HFF-Myc (cell line): ENCODE measurements around the gene GRID1.

ENCODE experiments used
- DNase-seq: peaks from one replicate; pipeline ENCODE4 v3.0.0-alpha.2; 2011; ENCODE audit warnings: low read depth; ENCODE audit errors: extremely low read depth
- H3K4me3 ChIP-seq: replicated peaks from 2 replicates; pipeline ENCODE4 v1.5.1; 2011; ENCODE audit warnings: low read depth, mild to moderate bottlenecking, control low read depth, low read length
- TF ChIP-seq, protein P1 (sequence below): IDR thresholded peaks from 2 replicates; pipeline ENCODE4 v1.5.1; 2012; ENCODE audit warnings: mild to moderate bottlenecking, low read depth, low read length, control low read depth; ENCODE audit errors: missing control alignments

The GRID1 gene

GRCh38 chr10:85864868-85865526 is 501.6 kb downstream of the GRID1 start:
- TF ChIP-seq, protein P1, sequence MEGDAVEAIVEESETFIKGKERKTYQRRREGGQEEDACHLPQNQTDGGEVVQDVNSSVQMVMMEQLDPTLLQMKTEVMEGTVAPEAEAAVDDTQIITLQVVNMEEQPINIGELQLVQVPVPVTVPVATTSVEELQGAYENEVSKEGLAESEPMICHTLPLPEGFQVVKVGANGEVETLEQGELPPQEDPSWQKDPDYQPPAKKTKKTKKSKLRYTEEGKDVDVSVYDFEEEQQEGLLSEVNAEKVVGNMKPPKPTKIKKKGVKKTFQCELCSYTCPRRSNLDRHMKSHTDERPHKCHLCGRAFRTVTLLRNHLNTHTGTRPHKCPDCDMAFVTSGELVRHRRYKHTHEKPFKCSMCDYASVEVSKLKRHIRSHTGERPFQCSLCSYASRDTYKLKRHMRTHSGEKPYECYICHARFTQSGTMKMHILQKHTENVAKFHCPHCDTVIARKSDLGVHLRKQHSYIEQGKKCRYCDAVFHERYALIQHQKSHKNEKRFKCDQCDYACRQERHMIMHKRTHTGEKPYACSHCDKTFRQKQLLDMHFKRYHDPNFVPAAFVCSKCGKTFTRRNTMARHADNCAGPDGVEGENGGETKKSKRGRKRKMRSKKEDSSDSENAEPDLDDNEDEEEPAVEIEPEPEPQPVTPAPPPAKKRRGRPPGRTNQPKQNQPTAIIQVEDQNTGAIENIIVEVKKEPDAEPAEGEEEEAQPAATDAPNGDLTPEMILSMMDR: no peak
- H3K4me3 ChIP-seq: no peak overlapping the region
- no peak for DNase-seq

GRCh38 chr10:85864173-85864549 is 502.4 kb downstream of the GRID1 start:
- H3K4me3 ChIP-seq: no peak overlapping the region
- TF ChIP-seq, protein P1: no peak
- no peak for DNase-seq

GRCh38 chr10:85863301-85864172 is 503.1 kb downstream of the GRID1 start:
- TF ChIP-seq, protein P1: no peak
- no peak for DNase-seq
- H3K4me3 ChIP-seq: no peak overlapping the region

DNA sequence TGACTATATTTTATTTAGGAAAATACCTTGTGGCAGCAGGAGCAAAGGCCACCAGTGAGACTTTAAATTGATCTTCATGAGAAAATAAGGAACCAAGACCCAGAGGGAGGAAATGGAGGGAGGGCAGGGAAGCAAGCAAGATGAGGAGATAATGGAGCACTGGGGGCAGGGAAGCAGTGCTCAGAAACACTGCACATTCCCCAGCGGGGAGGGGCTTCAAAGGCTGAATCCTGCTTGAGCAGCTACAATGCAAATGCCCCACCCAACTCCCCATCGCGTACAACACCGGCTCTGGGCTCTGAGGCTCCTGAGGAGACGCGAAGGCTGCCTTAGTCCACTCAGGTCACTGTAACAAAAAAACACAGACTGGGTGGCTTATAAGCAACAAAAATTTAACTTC is 503.8 kb downstream of the GRID1 start:
- TF ChIP-seq, protein P1: no peak
- no peak for DNase-seq
- H3K4me3 ChIP-seq: no peak overlapping the region

DNA sequence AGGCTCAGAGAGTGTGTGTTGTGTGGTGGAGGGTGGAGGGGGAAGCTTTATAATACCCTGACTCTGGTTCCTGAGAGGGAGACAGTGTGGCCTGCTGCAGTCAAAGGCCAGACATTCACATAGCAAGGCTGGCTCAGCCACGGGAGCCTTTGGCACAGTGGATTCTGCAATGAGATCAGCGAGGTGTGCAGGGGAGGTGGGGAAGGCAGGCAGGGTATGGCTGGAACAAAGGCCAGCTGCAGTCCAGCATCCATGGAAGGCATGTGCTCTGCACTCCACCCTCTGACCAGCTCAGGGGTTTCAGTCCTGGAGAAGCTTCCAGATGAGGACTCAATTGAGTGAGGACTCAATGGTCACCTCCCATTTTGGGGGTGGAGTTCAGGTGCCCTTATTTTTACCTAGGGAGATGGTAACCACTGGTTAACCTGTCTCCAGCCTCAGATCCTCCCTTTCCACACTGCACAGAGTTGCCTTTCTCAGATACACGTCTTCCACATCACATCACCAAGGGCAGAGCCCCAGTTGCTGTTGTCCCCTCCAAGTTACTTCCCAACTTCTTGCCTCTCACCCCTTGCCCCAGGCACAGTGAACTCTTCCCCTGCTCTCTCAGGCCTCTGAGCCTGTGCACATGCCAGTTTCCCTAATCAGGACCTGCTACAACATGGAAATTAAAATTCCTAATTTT is 504.9 kb downstream of the GRID1 start:
- no peak overlapping the region for H3K4me3 ChIP-seq
- no peak for DNase-seq
- TF ChIP-seq, protein P1: no peak

- no peak for DNase-seq
- no peak overlapping the region for H3K4me3 ChIP-seq
- TF ChIP-seq, protein P1: no peak
Measured at GRCh38 chr10:85859859-85860258, 506.7 kb downstream of the GRID1 start.
